PC-9 (cell line): Measurements from ENCODE around the gene BCL2L12. TPM values are rescaled to one million over a fixed set of nuclear protein-coding genes. Genes with fewer than 3 reads are reported as not detected.

ENCODE experiments used
- BruUV-seq: library from RNA; stranded (reverse); fragments of 400-500 nt; replicated peaks from 2 replicates; lab custom pipeline; 2021; lab: Mats Ljungman, UMichigan
- CTCF ChIA-PET: fragments of 300-600 bp; sonication (Branson Sonifier 250); formaldehyde crosslinking; loops from one replicate; lab custom pipeline; 2022; ENCODE audit warnings: antibody characterized with exemption; lab: Charles Lee
- POLR2A ChIA-PET: fragments of 300-600 bp; sonication (Branson Sonifier 250); formaldehyde crosslinking; loops from one replicate; lab custom pipeline; 2022; ENCODE audit warnings: antibody characterized with exemption; ENCODE audit not compliant: unreplicated experiment; lab: Charles Lee
- DNase-seq, 2 experiments: peaks; one replicate each; pipeline versions ENCODE4 v3.0.0 to v3.0.0-alpha.2; 2015 to 2022; ENCODE audit warnings: mixed read lengths in 1 of 2
- H2AFZ ChIP-seq: fragments of 200-600 bp; sonication (generic); 2 replicates; pipeline ENCODE4 v1.8.1; 2017; ENCODE audit warnings: antibody characterized with exemption
- H3F3A ChIP-seq: fragments of 200-600 bp; sonication (generic); 2 replicates; pipeline ENCODE4 v1.8.1; 2017; ENCODE audit warnings: antibody characterized with exemption, mild to moderate bottlenecking, low read depth; ENCODE audit not compliant: insufficient read depth
- H3K27ac ChIP-seq: fragments of 200-600 bp; sonication (generic); 2 replicates; pipeline ENCODE4 v1.6.1; 2016; ENCODE audit warnings: mixed run types
- H3K27me3 ChIP-seq: fragments of 200-600 bp; sonication (generic); 2 replicates; pipeline ENCODE4 v1.6.1; 2016; ENCODE audit warnings: low read depth, mixed run types; ENCODE audit not compliant: insufficient read depth
- H3K36me3 ChIP-seq: fragments of 200-600 bp; sonication (generic); 2 replicates; pipeline ENCODE4 v1.6.1; 2016; ENCODE audit warnings: low read depth, mixed run types
- H3K4me1 ChIP-seq: fragments of 200-600 bp; sonication (generic); replicated peaks from 2 replicates; pipeline ENCODE4 v1.6.1; 2016; ENCODE audit warnings: mixed run types; ENCODE audit not compliant: insufficient read depth
- H3K4me2 ChIP-seq: fragments of 200-600 bp; sonication (generic); 2 replicates; pipeline ENCODE4 v1.6.1; 2017; ENCODE audit warnings: mixed run types
- H3K4me3 ChIP-seq: fragments of 200-600 bp; sonication (generic); 2 replicates; pipeline ENCODE4 v1.6.1; 2016; ENCODE audit warnings: mixed run types
- H3K79me2 ChIP-seq: fragments of 200-600 bp; sonication (generic); 2 replicates; pipeline ENCODE4 v1.6.1; 2017; ENCODE audit warnings: low read depth, mixed run types
- H3K9me2 ChIP-seq: fragments of 200-600 bp; sonication (generic); 2 replicates; pipeline ENCODE4 v1.8.1; 2017; ENCODE audit warnings: mild to moderate bottlenecking; ENCODE audit not compliant: insufficient read depth
- H3K9me3 ChIP-seq: fragments of 200-600 bp; sonication (generic); 2 replicates; pipeline ENCODE4 v1.8.1; 2016; ENCODE audit warnings: low read depth; ENCODE audit not compliant: insufficient read depth
- H4K20me1 ChIP-seq: fragments of 200-600 bp; sonication (generic); 2 replicates; pipeline ENCODE4 v1.8.1; 2017; ENCODE audit not compliant: insufficient read depth
- EZH2 ChIP-seq: fragments of 200-600 bp; sonication (generic); IDR thresholded peaks from 2 replicates; pipeline ENCODE4 v1.8.0; 2017; ENCODE audit warnings: antibody characterized with exemption, low read depth
- intact Hi-C: fragments of 100-400 bp; cut with micrococcal nuclease; formaldehyde crosslinking; loops from one replicate; pipeline ENCODE4 v1.10.0; 2022; ENCODE audit not compliant: unreplicated experiment
- total RNA-seq: library from RNA; stranded (reverse); gene quantifications from 2 replicates; pipeline ENCODE4 v1.2.3, GENCODE V29; 2021
- TF ChIP-seq, protein P1 (sequence below): fragments of 200-600 bp; sonication (generic); conservative IDR thresholded peaks from 2 replicates; pipeline ENCODE4 v1.6.1; 2017; ENCODE audit warnings: mixed run types, antibody characterized with exemption, mild to moderate bottlenecking, moderate library complexity

The BCL2L12 gene
- total RNA-seq, 1 experiment from 2014 or later = 84.8 TPM

DNA sequence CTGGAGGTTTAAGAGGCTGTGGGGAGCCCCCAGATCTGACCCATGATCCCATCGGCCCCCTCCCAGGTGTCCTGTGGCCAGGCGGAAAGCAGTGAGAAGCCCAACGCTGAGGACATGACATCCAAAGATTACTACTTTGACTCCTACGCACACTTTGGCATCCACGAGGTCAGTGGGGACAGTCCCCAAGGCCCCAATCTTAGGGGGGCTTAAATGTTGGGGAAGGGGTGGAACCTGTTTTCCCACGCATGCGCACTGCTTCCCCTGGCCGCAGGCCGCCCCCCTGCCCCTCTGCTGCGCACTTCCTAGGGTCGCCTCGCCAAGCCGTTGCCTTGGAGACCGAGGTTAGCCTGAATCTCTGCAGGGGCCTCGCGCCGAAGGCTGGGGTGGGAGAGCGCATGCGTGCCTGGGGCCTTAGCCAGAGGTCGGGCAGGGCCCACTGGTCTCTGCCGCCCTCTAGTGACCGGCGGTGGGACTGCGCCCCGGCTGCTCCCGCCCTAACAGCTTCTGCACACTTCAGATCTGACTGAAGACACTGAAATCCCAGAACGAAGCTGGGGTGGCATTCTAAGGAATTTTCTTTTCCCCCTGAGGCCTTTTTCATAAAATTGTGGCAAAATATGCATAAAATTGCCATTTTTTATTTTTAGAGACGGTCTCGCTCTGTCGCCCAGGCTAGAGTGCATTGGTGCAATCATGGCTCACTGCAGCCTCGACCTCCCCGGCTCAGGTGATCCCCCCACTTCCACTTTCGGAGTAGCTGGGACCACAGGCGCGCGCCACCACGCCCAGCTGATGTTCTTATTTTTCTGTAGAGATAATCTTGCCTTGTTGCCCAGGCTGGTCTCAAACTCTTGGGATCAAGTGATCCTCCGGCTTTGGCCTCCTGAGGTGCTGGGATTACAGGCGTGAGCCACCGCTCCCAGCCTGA is 15.0 kb downstream of the BCL2L12 start:
- BruUV-seq = no TSS peak
- H3K27ac ChIP-seq = no peak overlapping the region
- H3K9me2 ChIP-seq = no peaks in the 10 kb centered on the region
- peaks cover 42% of the 10 kb centered on the region for H3K36me3 ChIP-seq
- peaks cover 80% of the 10 kb centered on the region for H4K20me1 ChIP-seq
- H3K9me3 ChIP-seq = no peaks in the 10 kb centered on the region
- TF ChIP-seq EZH2 = no peak
- TF ChIP-seq, protein P1, sequence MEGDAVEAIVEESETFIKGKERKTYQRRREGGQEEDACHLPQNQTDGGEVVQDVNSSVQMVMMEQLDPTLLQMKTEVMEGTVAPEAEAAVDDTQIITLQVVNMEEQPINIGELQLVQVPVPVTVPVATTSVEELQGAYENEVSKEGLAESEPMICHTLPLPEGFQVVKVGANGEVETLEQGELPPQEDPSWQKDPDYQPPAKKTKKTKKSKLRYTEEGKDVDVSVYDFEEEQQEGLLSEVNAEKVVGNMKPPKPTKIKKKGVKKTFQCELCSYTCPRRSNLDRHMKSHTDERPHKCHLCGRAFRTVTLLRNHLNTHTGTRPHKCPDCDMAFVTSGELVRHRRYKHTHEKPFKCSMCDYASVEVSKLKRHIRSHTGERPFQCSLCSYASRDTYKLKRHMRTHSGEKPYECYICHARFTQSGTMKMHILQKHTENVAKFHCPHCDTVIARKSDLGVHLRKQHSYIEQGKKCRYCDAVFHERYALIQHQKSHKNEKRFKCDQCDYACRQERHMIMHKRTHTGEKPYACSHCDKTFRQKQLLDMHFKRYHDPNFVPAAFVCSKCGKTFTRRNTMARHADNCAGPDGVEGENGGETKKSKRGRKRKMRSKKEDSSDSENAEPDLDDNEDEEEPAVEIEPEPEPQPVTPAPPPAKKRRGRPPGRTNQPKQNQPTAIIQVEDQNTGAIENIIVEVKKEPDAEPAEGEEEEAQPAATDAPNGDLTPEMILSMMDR = peak; percentile 99
- H3K27me3 ChIP-seq = no peaks in the 10 kb centered on the region
- H3K79me2 ChIP-seq = peaks cover 76% of the 10 kb centered on the region
- intact Hi-C loops = no loop called here
- ChIA-PET POLR2A (no interaction called here), CTCF (interaction anchor here (0.6 kb wide), 2 partner anchors 49 to 178 kb away, joined by 4 to 10 read pairs; no protein-coding TSS in a partner anchor)
- H3F3A ChIP-seq = peaks cover 67% of the 10 kb centered on the region
- peak; percentile 64 to 85 for DNase-seq
- peaks cover 21% of the 10 kb centered on the region for H3K4me1 ChIP-seq
- no peak overlapping the region for H3K4me3 ChIP-seq
- H2AFZ ChIP-seq = no peak overlapping the region
- H3K4me2 ChIP-seq = peak overlapping the region; percentile 97; the same call in 1 of the 2 replicates

GRCh38 chr19:49681830-49682229 is 16.1 kb downstream of the BCL2L12 start:
- Histone ChIP-seq H3K27me3 (no peaks in the 10 kb centered on the region), H3K4me3 (no peak overlapping the region), H3K4me1 (peaks cover 21% of the 10 kb centered on the region), H3K36me3 (peaks cover 48% of the 10 kb centered on the region), H3K9me2 (no peaks in the 10 kb centered on the region), H3K9me3 (no peaks in the 10 kb centered on the region), H2AFZ (no peak overlapping the region), H3K79me2 (peaks cover 76% of the 10 kb centered on the region), H3F3A (peaks cover 67% of the 10 kb centered on the region), H4K20me1 (peaks cover 89% of the 10 kb centered on the region), H3K4me2 (no peak overlapping the region), H3K27ac (no peak overlapping the region)
- POLR2A ChIA-PET = no interaction called here
- intact Hi-C loops = no loop called here
- DNase-seq = no peak
- no peak for TF ChIP-seq EZH2
- TF ChIP-seq, protein P1 = no peak
- no TSS peak for BruUV-seq
- CTCF ChIA-PET = no interaction called here

- TF ChIP-seq, protein P1 = no peak
- no peak for TF ChIP-seq EZH2
- no peaks in the 10 kb centered on the region for H3K9me2 ChIP-seq
- CTCF ChIA-PET = no interaction called here
- no peak overlapping the region for H3K4me2 ChIP-seq
- H3K27ac ChIP-seq = no peak overlapping the region
- no peak overlapping the region for H2AFZ ChIP-seq
- BruUV-seq = no TSS peak
- peaks cover 21% of the 10 kb centered on the region for H3K4me1 ChIP-seq
- no peak for DNase-seq
- H3K79me2 ChIP-seq = peaks cover 74% of the 10 kb centered on the region
- POLR2A ChIA-PET = no interaction called here
- intact Hi-C loops = no loop called here
- H3K27me3 ChIP-seq = no peaks in the 10 kb centered on the region
- no peak overlapping the region for H3K4me3 ChIP-seq
- peaks cover 69% of the 10 kb centered on the region for H3F3A ChIP-seq
- H3K9me3 ChIP-seq = no peaks in the 10 kb centered on the region
- peaks cover 48% of the 10 kb centered on the region for H3K36me3 ChIP-seq
- peaks cover 93% of the 10 kb centered on the region for H4K20me1 ChIP-seq
Observed at GRCh38 chr19:49682274-49682673, 16.5 kb downstream of the BCL2L12 start.
